AG04450 (cell line): ENCODE results near the gene HSD17B13. TPM values are rescaled to one million over a fixed set of nuclear protein-coding genes. Genes with fewer than 3 reads are reported as not detected.

Source experiments
- CTCF ChIA-PET: fragments of 300-600, 350-600 bp; formaldehyde crosslinking; extraction: SDS; loops from one replicate; lab custom pipeline; 2022; ENCODE audit warnings: antibody characterized with exemption, inconsistent platforms; lab: Charles Lee
- POLR2A ChIA-PET: fragments of 350-600 bp; formaldehyde crosslinking; extraction: SDS; loops from one replicate; lab custom pipeline; 2021; ENCODE audit warnings: antibody characterized with exemption, inconsistent platforms; lab: Yijun Ruan, JAX
- DNase-seq: peaks from one replicate; pipeline ENCODE4 v3.0.0-alpha.2; 2011; ENCODE audit warnings: low read depth, low spot score
- H3K27ac ChIP-seq: one replicate; pipeline ENCODE4 v1.5.1; 2012; ENCODE audit warnings: low read depth, low read length, control low read depth
- H3K27me3 ChIP-seq: one replicate; pipeline ENCODE4 v1.6.0; 2012; ENCODE audit warnings: low read length; ENCODE audit not compliant: control insufficient read depth, insufficient read depth
- H3K4me3 ChIP-seq: 2 replicates; pipeline ENCODE4 v1.5.1; 2011; ENCODE audit warnings: mild to moderate bottlenecking, low read depth, low read length, control low read depth
- H3K9me3 ChIP-seq: 2 replicates; pipeline ENCODE4 v1.5.1; 2012; ENCODE audit warnings: low read length; ENCODE audit not compliant: control insufficient read depth, insufficient read depth
- CTCF ChIP-seq: IDR thresholded peaks from 2 replicates; pipeline ENCODE4 v1.5.1; 2011; ENCODE audit warnings: low read depth, low read length, control low read depth, inconsistent platforms
- polyA plus RNA-seq: library from polyadenylated mRNA; depleted of rRNA; stranded (reverse); fragments of >200 nt; gene quantifications from 2 replicates; pipeline ENCODE4 v1.2.3, GENCODE V29; 2011

HSD17B13 gene
- polyA plus RNA-seq, 1 experiment: 0.09 TPM

- Histone ChIP-seq H3K9me3 (no peaks in the 10 kb centered on the region), H3K4me3 (no peak overlapping the region), H3K27ac (no peak overlapping the region), H3K27me3 (peaks cover 4% of the 10 kb centered on the region)
- ChIA-PET CTCF (interaction anchor here (0.5 to 1.5 kb wide), 2 partner anchors 11 to 39 kb away, joined by 3 to 7 read pairs; no protein-coding TSS in a partner anchor), POLR2A (no interaction called here)
- DNase-seq: no peak
- no peak for TF ChIP-seq CTCF
These were observed 48.4 kb downstream of the HSD17B13 start for GRCh38 chr4:87274327-87274726.

- no peak for DNase-seq
- no peak for TF ChIP-seq CTCF
- Histone ChIP-seq H3K27ac (no peak overlapping the region), H3K9me3 (no peaks in the 10 kb centered on the region), H3K27me3 (peaks cover 11% of the 10 kb centered on the region), H3K4me3 (no peak overlapping the region)
- CTCF ChIA-PET: interaction anchor here (1.4 to 4.4 kb wide), 2 partner anchors 83 to 196 kb away, joined by 4 to 30 read pairs; no protein-coding TSS in a partner anchor
- POLR2A ChIA-PET: no interaction called here
These were observed 51.9 kb downstream of the HSD17B13 start for GRCh38 chr4:87270825-87271224.

GRCh38 chr4:87270144-87270543, 52.5 kb downstream of the HSD17B13 start:
- peak; percentile 60 for TF ChIP-seq CTCF
- CTCF ChIA-PET: interaction anchor here (1.4 to 4.4 kb wide), 2 partner anchors 83 to 196 kb away, joined by 4 to 30 read pairs; no protein-coding TSS in a partner anchor
- POLR2A ChIA-PET: no interaction called here
- Histone ChIP-seq H3K9me3 (no peaks in the 10 kb centered on the region), H3K27me3 (peaks cover 11% of the 10 kb centered on the region), H3K27ac (no peak overlapping the region), H3K4me3 (no peak overlapping the region)
- DNase-seq: peak; percentile 1

GRCh38 chr4:87268411-87268810, 54.3 kb downstream of the HSD17B13 start:
- POLR2A ChIA-PET: no interaction called here
- no peak overlapping the region for H3K27ac ChIP-seq
- H3K27me3 ChIP-seq: peaks cover 11% of the 10 kb centered on the region
- H3K9me3 ChIP-seq: no peaks in the 10 kb centered on the region
- CTCF ChIA-PET: interaction anchor here (0.7 to 4.4 kb wide), 4 partner anchors 107 to 276 kb away, joined by 3 to 30 read pairs (median 4); no protein-coding TSS in a partner anchor
- DNase-seq: no peak
- TF ChIP-seq CTCF: no peak
- no peak overlapping the region for H3K4me3 ChIP-seq

- POLR2A ChIA-PET: interaction anchor here (0.6 kb wide), 1 partner anchor 159 kb away, joined by 7 read pairs; no protein-coding TSS in a partner anchor
- CTCF ChIA-PET: interaction anchor here (1.1 kb wide), 1 partner anchor 768 kb away, joined by 3 read pairs; no protein-coding TSS in a partner anchor
These were observed 55.7 kb downstream of the HSD17B13 start for GRCh38 chr4:87266986-87267385.

More at GRCh38 chr4:87266986-87267385, 55.7 kb downstream of the HSD17B13 start:
- no peak for DNase-seq
- TF ChIP-seq CTCF: no peak
- no peaks in the 10 kb centered on the region for H3K9me3 ChIP-seq
- H3K4me3 ChIP-seq: no peak overlapping the region
- no peak overlapping the region for H3K27ac ChIP-seq
- H3K27me3 ChIP-seq: peaks cover 14% of the 10 kb centered on the region
